Activated T-cell treated with anti-CD3 and anti-CD28 coated beads, Interleukin-2, amount 50 U/mL, for 1 hour (primary cell): Measurements from ENCODE around the gene NKAIN2.
"Not testable (repeated sequence)": the region's sequence is repeated elsewhere in the genome, so short reads cannot be mapped to it uniquely, and the experiment has no call there.

ENCODE experiments used
- DNase-seq: peaks from one replicate; pipeline ENCODE4 v3.0.0-alpha.2; 2020

NKAIN2 gene

DNA sequence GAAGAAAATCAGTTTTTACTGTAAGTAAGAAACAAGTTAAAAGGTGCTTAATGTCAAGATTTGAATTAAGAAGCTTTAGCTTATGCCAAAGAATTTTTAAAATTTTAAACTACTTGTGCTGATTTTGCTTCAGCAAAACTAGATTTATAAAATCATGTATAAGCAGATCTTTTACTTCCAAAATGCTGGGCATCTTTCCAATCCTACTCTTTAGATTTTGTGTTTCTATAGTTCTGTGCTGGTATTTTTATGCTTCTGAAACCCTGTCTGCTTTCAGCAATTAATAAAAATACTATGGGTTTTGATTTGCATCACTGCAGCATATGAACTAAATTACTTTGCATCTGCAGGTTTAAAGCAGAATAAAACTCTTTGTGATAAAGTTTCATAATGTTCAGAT, 920.0 kb downstream of the NKAIN2 start:
- no peak for DNase-seq

DNA sequence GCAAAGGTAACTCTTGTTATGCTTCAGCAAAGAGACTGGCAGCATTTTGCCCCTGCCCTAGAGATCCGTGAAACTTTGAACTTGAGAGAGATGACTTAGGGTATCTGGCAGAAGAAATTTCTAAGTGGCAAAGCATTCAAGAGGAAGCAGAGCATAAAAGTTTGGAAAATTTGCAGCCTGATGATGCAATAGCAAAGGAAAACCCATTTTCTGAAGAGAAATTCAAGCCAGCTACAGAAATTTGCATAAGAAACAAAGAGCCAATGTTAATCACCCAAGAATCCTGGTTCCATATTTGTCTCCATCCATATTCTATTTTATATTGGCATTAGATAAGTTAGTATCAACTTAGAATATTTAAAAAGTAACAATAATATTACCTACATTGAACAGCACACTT, 934.1 kb downstream of the NKAIN2 start:
- DNase-seq, result not testable (repeated sequence)

DNA sequence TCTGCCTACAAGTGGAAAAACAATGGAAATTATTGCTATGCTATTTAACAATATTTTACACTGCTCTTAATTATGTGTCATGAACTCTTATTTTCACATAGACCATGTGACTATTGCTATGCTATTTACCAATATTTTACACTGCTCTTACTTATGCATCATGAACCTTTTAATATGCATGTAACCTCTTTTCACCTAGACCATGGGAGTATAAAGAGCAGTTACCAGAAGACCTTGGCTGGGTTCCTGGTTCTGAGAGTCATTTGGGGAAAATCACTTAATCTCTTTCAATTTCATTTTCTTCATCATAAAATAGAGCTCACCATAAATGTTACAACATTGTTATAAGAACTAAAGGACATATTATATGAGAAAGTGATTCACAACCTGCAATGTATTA, 934.8 kb downstream of the NKAIN2 start:
- no peak for DNase-seq

DNA sequence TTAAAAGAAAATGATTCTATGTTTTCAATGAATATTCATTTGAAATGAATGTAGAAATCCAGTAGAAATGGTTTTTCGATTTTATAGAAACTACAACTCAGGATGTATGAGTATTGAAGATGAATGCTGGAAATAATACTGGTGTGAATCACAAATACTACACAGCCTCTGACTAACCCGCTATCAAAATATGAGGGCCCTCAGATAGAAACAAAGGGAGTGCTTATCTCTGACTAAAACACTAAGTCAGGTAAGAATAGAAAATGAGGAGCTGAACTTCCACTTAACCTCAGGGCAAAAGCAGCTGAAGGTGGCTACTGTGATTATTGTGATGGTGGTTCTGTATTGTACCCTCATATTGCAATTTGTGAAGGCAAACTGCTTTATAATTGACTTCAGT, 937.7 kb downstream of the NKAIN2 start:
- no peak for DNase-seq

DNA sequence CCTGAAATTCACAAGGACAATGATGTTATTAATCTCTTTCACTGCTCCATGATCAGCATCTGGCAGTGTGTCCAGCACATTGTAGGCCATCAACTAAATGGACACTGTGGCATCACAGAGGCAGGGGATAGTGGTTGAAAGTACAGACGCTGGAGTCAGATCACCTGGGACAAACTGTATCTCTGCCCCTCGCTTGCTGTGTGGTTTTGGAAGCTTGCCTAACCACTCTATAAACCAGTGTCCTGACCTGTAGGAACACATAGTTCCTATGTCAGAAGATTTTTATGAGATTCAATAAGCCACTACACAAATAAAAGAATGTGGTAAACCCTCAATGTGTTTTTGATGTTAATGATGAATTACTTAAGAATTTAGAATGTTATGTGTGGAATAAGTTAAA, 939.3 kb downstream of the NKAIN2 start:
- no peak for DNase-seq

DNA sequence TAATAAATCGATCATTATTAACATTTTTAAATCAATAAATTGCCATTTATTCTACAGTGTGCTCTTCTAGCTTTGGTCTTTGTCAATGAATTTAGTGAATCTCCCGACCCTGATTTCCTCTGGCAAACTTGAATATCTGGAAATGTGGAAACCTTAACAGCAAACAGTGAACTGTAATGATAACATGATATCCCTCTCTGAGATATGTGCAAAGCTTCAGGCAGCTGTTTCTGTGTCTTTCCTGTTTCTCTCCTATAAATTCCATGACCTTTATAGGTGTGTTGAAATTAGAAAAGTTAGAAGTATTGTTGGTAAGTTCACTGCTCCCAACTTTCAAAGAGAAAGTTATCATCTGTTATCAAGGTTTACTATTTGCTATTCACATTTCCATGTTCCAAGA, 939.8 kb downstream of the NKAIN2 start:
- no peak for DNase-seq

DNA sequence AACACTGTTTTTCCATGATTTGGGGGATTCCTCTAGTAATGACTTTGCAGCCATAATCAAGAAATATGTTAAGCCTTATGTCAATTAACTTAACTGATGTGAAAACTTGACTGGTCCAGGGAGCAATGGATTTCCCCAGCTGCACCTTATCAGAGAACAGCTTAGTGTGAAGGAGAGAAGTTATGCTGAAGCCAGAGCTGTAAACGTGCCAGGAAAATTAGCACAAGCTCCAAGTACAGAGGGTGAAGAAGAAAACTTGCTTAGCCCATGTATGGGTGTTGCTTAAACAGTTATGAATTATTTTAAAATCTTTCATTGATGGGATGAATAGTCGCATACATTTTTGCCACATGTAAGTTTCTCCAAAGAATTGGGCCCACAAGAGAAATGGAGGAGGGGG, 943.7 kb downstream of the NKAIN2 start:
- DNase-seq, result no peak

DNA sequence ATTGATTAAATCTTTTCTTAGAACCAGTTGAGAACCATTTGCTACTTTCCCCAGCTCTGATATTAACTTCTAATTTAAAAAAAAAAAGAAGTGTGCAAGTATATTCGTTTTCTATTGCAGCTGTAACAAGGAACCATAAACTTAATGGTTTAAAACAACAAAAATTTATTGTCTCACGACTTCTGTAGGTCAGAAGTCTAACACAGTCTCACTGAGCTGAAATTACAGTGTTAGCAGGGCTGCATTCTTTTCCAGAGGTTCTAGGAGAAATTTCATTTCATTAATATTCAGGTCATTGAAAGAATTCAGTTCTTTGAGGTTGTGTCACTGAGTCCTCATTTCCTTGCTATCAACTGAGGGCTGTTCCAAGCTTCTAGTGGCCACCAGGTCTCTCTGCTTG, 945.1 kb downstream of the NKAIN2 start:
- no peak for DNase-seq

DNA sequence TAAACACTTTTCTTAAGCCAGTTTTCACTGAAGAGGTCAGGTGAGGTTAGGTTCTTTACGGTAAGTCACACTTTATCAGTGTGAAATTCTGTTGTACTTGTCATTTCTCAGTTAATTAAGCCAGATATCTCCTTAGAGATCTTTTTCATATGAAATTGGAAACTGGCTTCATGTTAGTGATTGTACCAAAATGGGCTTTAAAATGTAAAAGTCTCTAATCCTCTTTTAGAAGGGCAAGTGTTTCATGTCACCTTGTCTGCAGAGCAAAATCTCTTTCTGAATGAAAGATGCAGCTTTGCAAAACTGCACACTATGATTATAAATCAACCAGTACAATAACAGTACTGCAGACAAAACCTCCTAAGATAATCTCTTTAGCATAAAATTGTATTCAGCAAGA, 949.3 kb downstream of the NKAIN2 start:
- DNase-seq, result no peak

DNA sequence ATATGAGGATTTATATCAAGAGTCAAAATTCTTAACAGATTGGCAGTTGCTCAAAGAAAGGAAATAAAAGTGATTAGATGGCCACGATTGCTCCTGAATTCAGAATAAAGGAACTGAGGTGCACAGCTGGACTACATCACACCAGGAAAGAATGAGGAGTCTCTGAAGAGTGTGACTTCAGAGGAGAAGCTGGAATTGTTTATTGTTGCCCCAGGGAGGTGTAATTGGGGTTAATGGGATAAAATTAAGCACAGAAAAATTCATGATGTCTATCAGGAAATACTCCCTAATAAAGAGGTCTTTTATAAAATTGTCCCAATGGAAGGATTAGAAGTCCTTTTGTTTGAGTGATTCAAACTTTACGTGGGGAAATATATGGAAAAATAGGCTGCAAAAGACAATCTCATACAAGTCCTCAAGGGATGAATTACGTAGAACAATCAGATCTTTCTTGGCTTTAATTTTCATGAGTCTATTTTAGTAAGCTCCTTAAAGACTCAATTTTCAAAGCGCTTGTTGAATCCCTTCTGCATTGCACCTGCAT, 950.0 kb downstream of the NKAIN2 start:
- DNase-seq, result no peak

DNA sequence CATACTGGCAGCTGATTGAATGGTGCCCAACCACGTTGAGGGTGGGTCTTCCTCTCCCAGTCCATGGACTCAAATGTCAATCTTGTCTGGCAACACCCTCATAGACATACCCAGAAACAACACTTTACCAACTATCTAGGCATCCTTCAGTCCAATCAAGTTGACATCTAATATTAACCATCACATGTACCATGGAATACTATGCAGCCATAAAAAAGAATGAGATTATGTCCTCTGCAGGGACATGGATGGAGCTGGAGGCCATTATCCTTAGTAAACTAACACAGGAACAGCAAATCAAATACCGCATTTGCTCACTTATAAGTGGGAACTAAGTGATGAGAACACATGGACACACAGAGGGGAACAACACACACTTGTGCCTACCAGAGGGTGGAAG, 951.7 kb downstream of the NKAIN2 start:
- DNase-seq, result no peak

DNA sequence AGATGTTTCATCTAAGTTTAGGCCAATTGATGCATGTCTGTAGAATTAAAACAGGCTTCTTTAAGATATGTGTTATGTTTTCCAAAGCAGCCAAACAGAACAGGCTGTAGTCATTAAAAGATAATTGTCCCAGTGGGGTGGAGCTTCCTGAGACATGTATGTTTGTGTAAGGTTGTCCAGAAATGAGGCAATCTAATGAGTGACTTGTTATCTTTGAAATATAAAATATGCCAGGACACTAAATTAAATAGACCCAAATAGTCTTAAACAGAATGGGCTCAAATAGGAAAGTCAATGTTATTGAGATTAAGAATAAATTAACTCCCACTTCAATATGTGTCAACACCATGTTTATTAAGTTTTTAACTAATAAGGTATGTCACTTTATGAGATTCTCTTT, 953.9 kb downstream of the NKAIN2 start:
- no peak for DNase-seq

DNA sequence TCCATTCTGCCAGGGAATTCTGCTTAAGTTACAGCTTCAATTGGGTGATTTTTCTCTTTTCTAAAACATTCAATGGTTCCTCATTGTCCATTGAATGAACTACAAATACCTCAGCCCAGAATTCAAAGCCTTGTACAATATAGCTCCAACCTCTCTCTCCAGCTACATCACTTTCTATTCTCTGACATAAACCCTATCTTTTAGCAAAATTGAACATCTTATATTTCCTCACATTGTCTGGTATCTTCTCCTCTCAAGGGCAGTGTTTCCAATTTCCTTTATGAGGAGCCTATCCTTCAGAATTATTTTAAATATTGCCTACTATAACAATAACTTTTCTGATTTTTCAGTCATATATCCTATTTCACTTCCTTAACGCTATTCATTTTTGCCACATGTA, 955.0 kb downstream of the NKAIN2 start:
- DNase-seq, result no peak

DNA sequence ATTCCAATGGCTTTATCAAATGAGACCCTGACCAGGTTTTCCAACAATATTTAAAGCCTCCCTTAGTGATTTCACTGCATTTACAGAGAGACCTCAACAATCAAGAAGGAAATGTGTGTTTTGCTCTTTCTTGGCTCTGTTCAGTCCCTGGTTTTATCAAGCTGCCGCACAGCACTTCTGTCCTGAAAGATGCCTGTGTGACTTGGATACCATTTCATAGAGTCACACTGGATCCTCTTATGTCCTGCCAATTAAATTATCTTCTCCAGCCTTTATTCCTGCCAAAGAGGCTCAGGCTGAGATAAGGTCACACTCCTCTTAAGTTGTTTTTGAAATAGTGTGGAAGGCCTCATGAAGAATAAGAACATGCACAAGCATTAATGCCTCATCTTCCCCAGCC, 961.6 kb downstream of the NKAIN2 start:
- DNase-seq, result no peak

DNA sequence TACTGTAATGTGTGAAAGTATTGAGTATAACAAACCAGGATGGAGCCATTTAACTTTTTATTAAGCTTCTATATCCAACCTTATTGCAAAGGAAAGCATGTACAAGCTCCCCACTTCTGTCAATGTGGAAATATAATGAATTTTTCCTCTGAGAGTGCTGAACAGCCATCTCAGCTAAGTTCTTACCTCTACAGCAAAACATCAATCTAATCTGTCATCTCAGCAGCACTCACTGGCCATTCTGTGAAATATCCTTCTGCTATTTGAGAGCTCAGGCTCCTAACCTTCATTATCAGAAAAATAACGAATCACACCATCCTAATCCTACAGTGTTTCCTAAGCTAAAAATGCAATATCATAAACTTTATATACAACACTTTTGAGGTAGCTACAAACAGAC, 964.6 kb downstream of the NKAIN2 start:
- DNase-seq, result no peak

DNA sequence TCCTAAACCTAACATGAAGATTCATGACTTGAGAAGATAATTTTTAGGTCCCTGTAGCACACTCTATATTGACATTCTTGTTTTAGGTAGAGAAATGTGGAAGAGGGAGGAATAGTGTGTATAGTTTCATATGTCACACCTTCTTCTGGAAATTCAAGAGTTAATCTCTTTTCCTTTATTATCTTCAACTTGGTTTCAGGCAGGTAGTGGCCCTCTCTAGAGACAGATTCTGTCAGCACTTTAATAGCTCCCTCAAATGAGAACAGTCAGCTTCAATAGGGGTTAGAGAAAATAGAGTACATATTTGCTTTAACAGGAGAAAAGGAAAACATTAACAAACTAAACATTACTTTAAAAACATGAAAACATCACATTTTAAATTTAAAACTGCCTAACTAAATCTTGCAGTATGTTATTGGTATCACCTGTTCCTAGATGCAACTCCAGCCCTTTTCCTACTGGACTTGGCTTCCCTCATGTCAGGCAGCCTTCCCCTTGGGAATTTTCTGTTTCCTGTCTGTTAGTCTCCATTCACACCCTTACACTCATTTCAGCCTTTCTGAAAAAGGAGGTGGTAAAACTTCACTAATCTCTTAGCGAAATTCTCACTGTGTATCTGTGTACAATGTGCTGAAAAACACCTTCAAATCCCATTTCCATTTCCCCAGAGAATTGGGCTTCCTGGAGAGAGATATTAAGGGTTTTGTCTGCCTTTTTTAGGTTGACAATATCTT, 966.3 kb downstream of the NKAIN2 start:
- DNase-seq, result no peak

DNA sequence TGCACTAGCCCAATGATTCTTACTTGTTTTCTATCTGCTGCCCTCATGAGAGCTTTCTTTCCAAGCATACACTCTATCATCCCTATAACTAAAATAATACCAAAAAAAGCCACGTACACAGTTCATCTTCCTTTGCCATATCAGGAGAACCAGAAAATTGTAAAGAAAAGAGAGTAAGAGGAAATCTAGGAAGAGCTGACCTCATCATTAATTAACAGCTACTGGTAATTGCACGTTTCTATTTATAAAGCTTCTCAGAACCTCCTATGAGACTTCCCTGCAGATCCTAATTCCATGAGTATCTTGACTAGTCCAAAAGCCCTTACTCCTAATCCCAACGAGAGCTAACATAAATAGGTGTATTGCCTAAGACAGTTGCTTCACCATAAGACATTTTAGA, 967.1 kb downstream of the NKAIN2 start:
- DNase-seq, result no peak

DNA sequence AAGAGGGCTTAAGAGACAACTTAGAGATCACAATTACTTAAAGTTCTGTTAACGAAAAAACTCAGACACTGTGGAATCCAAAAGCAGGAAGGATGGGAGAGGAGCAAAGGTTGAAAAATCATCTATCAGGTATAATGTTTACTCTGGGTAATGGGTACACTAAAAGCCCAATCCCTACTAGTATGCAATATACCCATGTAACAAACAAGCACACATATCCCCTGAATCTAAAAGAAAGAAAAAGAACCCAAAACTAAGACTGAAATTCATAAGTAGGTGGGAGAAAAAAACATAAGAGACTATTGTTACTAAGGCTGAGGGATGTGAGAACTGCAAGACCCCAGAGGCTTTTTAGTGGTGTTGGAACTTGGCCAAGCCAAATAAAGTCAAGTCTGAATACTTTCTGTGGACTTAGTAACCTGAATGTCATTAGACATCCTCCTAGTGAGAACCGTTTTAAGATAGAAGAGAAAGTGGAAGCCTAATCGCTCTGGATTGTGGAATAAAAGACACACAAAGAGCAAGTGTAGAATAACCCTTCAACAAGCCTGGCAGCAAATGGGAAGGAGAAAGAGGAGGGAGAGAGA, 969.2 kb downstream of the NKAIN2 start:
- DNase-seq, result no peak

DNA sequence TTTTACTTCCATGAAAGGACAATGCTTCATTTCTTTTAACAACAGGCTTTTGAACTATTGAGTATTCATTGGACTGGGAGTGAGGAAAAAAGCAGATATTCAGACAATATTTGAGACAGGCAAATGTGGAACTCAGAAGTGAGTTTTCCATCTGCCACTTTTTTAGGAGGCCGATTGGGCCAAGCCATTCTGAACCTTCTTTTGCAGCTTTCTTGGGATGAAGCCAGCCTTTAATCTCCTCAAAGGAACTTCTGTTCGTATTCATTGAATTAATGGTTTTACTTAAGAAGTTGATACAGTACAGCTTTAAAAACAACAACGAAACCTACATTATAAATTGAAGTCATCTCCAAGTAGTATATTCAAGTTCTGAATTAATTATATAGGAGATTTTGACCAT, 971.5 kb downstream of the NKAIN2 start:
- DNase-seq, result no peak

DNA sequence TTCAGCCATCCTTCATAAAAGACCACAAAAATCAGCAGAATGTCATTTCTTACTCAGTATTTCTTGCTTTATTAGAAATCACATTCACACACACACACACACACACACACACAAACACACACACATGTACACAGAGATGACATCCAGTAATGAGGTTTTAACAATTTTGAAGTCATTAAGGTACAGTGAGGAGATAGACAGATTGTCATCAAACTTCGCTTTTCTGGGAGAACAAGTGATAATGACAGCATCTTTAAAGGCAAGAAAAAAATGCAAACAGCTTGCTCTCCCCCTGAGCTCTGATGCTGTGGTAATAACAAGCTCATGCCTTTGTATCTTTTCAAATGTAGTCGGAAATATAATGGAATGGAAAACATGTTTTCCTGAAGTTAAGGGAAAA, 974.2 kb downstream of the NKAIN2 start:
- DNase-seq, result no peak

DNA sequence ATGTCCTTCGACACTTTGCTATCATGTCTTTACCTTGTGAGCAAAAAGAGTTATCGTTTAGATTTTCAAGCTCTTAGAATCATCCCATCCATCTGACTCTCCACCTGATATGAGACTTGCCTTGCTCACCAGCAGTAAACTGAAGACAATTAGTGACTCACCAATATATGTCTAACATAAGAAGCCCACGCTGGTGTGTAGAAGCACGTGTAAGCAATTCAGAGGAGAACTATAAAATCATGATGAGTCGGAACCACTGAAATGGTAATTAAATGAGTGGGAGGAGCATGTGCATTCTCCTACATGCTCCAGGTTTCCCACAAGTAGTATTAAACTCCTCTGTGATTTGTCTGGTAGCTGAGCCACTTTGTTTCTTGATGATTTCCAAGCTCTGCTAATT, 977.0 kb downstream of the NKAIN2 start:
- no peak for DNase-seq

DNA sequence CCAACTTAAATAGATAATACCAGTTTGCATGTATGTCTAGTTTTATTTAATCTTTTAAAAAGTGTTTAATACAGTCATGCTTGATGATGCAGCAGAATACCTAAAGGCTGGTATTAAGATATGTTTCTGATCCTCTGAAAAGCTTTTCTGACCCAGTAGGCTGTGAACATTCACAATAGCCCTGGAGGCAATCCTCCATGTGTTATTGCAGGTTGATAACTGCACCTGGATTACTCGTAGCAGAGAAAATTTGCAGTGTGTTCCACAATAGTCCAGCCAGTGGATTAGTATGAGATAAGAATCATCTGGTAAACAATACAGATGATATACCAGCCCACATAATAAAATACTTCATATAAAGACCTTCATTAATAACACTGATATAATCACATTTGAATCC, 979.7 kb downstream of the NKAIN2 start:
- DNase-seq, result no peak

DNA sequence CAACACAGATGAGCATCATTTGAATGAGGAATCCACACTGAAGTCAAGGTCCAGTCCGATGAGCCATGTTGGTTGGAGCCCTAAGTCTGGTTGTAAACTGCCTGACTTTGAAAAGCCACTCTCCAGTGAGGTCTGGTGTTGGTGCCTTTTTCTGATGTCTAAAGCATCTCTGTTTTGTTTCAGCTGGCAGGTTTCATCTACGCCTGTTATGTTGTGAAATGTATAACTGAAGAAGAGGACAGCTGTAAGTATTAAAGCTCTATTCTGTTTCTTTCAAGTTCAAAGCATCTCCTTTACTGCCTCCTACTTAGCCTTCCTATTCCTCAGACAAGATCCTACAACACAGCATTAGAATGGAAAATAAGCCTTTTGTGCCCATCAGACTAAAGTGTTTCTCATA, 987.5 kb downstream of the NKAIN2 start:
- no peak for DNase-seq

DNA sequence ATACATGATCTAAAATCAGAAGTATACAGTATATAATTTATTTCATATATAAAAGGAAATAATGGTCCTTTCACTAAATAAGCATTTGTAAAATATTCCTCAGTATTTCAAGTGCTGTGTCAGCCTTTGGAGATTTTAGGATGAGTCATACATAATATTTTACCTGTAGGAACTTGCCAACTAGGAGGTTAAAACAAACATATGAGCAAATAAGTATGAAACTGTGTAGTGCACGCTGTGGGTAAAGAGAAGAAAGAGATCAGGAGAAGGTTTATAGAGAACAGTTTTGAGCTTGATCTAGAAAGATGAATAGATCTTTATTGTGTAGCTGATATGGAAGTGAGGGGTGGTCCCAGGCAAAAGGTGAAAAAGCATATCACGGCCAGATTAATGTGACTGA, 988.7 kb downstream of the NKAIN2 start:
- DNase-seq, result no peak

DNA sequence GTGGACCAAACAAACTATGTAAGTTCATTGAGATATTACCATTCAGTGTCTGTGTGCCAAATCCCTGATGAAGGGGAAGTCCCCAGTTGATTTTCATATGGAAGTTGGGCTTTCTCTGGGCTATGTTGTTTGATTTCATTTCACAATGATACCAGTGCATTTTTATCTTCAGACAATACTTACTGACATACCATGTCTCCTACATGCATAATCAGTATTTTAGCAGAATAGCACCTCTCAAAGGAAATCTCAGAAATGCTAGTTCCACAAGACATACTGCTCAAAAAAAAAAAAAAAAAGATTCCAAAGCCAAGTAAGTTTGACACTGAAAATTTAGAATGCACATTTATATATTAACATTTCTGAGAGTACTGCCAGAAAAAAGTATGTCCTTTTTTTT, 989.7 kb downstream of the NKAIN2 start:
- DNase-seq, result no peak
